ENCODE results near the gene CROCC. TPM values are rescaled to one million over a fixed set of nuclear protein-coding genes. Genes with fewer than 3 reads are reported as not detected.

Gene CROCC
- total RNA-seq, 4 donors from 2014 or later = 15.2 to 33.1 (median 22.1) TPM

- intact Hi-C loops (cut with DNase I) = no loop called here
- 93 to 94% methylated on average over 13 of the region's 13 CpGs for WGBS, 2 donors
- DNase-seq = no peak
Measured at GRCh38 chr1:16924919-16925477, 3.3 kb downstream of the CROCC start.

GRCh38 chr1:16925635-16926490 is 4.1 kb downstream of the CROCC start:
- no peak overlapping the region for H3K4me3 ChIP-seq (replicated peaks in 1 of 3)
- WGBS, 2 donors = 86 to 92% methylated on average over 13 of the region's 13 CpGs
- peaks cover 0 to 1% of the 10 kb centered on the region in 2 donors for H3K36me3 ChIP-seq
- H3K27me3 ChIP-seq = no peaks in the 10 kb centered on the region
- H3K4me1 ChIP-seq = peaks cover 8 to 13% of the 10 kb centered on the region in 2 donors
- DNase-seq = no peak
- TF ChIP-seq POLR2A (IDR thresholded peaks at IDR 0.05) = no peak
- no peak for TF ChIP-seq CTCF (IDR thresholded peaks at IDR 0.05)
- intact Hi-C loops (cut with DNase I) = no loop called here
- H3K9me3 ChIP-seq = no peaks in the 10 kb centered on the region
- H3K27ac ChIP-seq = no peak overlapping the region

More at GRCh38 chr1:16924919-16925477, 3.3 kb downstream of the CROCC start:
- Histone ChIP-seq H3K36me3 (no peaks in the 10 kb centered on the region), H3K4me1 (peaks cover 8 to 13% of the 10 kb centered on the region in 2 donors), H3K4me3 (replicated peaks in 1 of 3) (no peak overlapping the region), H3K27me3 (no peaks in the 10 kb centered on the region), H3K27ac (no peak overlapping the region), H3K9me3 (no peaks in the 10 kb centered on the region)
- TF ChIP-seq POLR2A (IDR thresholded peaks at IDR 0.05) (no peak), CTCF (IDR thresholded peaks at IDR 0.05) (no peak)

GRCh38 chr1:16926491-16927073 is 4.9 kb downstream of the CROCC start:
- no peaks in the 10 kb centered on the region for H3K9me3 ChIP-seq
- H3K36me3 ChIP-seq = peaks cover 0 to 4% of the 10 kb centered on the region in 2 donors
- no peak overlapping the region for H3K27ac ChIP-seq
- peaks cover 4 to 7% of the 10 kb centered on the region in 2 donors for H3K4me1 ChIP-seq
- no peaks in the 10 kb centered on the region for H3K27me3 ChIP-seq
- no peak overlapping the region for H3K4me3 ChIP-seq (replicated peaks in 1 of 3)
- WGBS, 2 donors = 69 to 70% methylated on average over 10 of the region's 10 CpGs
- no peak for DNase-seq
- no peak for TF ChIP-seq POLR2A (IDR thresholded peaks at IDR 0.05)
- TF ChIP-seq CTCF (IDR thresholded peaks at IDR 0.05) = no peak
- intact Hi-C loops (cut with DNase I) = no loop called here

GRCh38 chr1:16927256-16927655 is 5.5 kb downstream of the CROCC start:
- 87 to 90% methylated on average over 14 of the region's 14 CpGs for WGBS, 2 donors
- intact Hi-C loops (cut with DNase I) = no loop called here
- H3K27ac ChIP-seq = no peak overlapping the region

More at GRCh38 chr1:16927256-16927655, 5.5 kb downstream of the CROCC start:
- TF ChIP-seq CTCF (IDR thresholded peaks at IDR 0.05) (no peak), POLR2A (IDR thresholded peaks at IDR 0.05) (no peak)
- Histone ChIP-seq H3K4me1 (peaks cover 0 to under 1% of the 10 kb centered on the region in 2 donors), H3K4me3 (replicated peaks in 1 of 3) (no peak overlapping the region), H3K9me3 (no peaks in the 10 kb centered on the region), H3K27me3 (no peaks in the 10 kb centered on the region), H3K36me3 (peaks cover 0 to 8% of the 10 kb centered on the region in 2 donors)
- DNase-seq = no peak

All from thyroid gland (tissue), 4 donors.